Mesenchymal stem cell (in vitro differentiated cells and primary cell): ENCODE data around the gene ZSWIM4.

ENCODE experiments used
- DNase-seq: peaks from one replicate; pipeline ENCODE4 v3.0.0-alpha.2; 2013
- H2AFZ ChIP-seq: one replicate; pipeline ENCODE4 v1.6.1; 2013; ENCODE audit warnings: low read depth, mild to moderate bottlenecking, control low read depth, inconsistent platforms, low read length, moderate library complexity
- H2AK5ac ChIP-seq: 2 replicates; pipeline ENCODE4 v1.6.1; 2013; ENCODE audit warnings: low read length, moderate library complexity, mild to moderate bottlenecking, inconsistent platforms; ENCODE audit not compliant: severe bottlenecking
- H2BK120ac ChIP-seq: one replicate; pipeline ENCODE4 v1.6.1; 2013; ENCODE audit warnings: low read depth, mild to moderate bottlenecking, inconsistent platforms, low read length, moderate library complexity
- H2BK12ac ChIP-seq, 2 experiments: one replicate each; pipeline ENCODE4 v1.6.1; 2013; ENCODE audit warnings: inconsistent platforms in 2 of 2, low read length in 2 of 2, mild to moderate bottlenecking in 2 of 2, moderate library complexity in 2 of 2, control low read depth in 1 of 2
- H2BK15ac ChIP-seq: one replicate; pipeline ENCODE4 v1.6.1; 2013; ENCODE audit warnings: mild to moderate bottlenecking, low read depth, inconsistent platforms; ENCODE audit not compliant: poor library complexity, severe bottlenecking
- H2BK5ac ChIP-seq: 2 replicates; pipeline ENCODE4 v1.6.1; 2013; ENCODE audit warnings: low read depth, mild to moderate bottlenecking, low read length, control low read depth, inconsistent platforms; ENCODE audit not compliant: poor library complexity, severe bottlenecking
- H3K14ac ChIP-seq, 2 experiments: one replicate each; pipeline ENCODE4 v1.6.1; 2013; ENCODE audit warnings: inconsistent platforms in 2 of 2, low read length in 2 of 2, control low read depth in 1 of 2, mild to moderate bottlenecking in 1 of 2, moderate library complexity in 1 of 2
- H3K18ac ChIP-seq, 2 experiments: one replicate each; pipeline ENCODE4 v1.6.1; 2013; ENCODE audit warnings: inconsistent platforms in 2 of 2, low read length in 2 of 2, control low read depth in 1 of 2, low read depth in 1 of 2, mild to moderate bottlenecking in 1 of 2
- H3K23ac ChIP-seq, 2 experiments: one replicate each; pipeline ENCODE4 v1.6.1; 2013; ENCODE audit warnings: inconsistent platforms in 2 of 2, low read length in 2 of 2, mild to moderate bottlenecking in 2 of 2, moderate library complexity in 2 of 2, control low read depth in 1 of 2
- H3K27ac ChIP-seq: 2 replicates; pipeline ENCODE4 v1.5.1; 2013; ENCODE audit warnings: mild to moderate bottlenecking, moderate library complexity, low read length, control low read depth, inconsistent platforms; ENCODE audit not compliant: poor library complexity, severe bottlenecking
- H3K27me3 ChIP-seq, 2 experiments: 2 replicates each; pipeline versions ENCODE4 v1.6.1 to v1.7.0; 2013; ENCODE audit warnings: low read length in 2 of 2, mild to moderate bottlenecking in 2 of 2, moderate library complexity in 2 of 2, control low read depth in 1 of 2, inconsistent platforms in 1 of 2; ENCODE audit not compliant: control insufficient read depth in 1 of 2, insufficient read depth in 1 of 2
- H3K36me3 ChIP-seq, 2 experiments: 2 replicates each; pipeline versions ENCODE4 v1.6.1 to v1.7.0; 2013; ENCODE audit warnings: low read length in 2 of 2, control low read depth in 1 of 2, inconsistent platforms in 1 of 2, low read depth in 1 of 2, mild to moderate bottlenecking in 1 of 2; ENCODE audit not compliant: insufficient read depth in 2 of 2, control insufficient read depth in 1 of 2
- H3K4ac ChIP-seq, 2 experiments: one replicate each; pipeline ENCODE4 v1.6.1; 2013; ENCODE audit warnings: inconsistent platforms in 2 of 2, low read length in 2 of 2, mild to moderate bottlenecking in 2 of 2, moderate library complexity in 2 of 2, control low read depth in 1 of 2, low read depth in 1 of 2
- H3K4me1 ChIP-seq: 2 replicates; pipeline ENCODE4 v1.6.1; 2013; ENCODE audit warnings: low read depth, low read length, control low read depth; ENCODE audit not compliant: control insufficient read depth, insufficient read depth
- H3K4me2 ChIP-seq: 2 replicates; pipeline ENCODE4 v1.6.1; 2013; ENCODE audit warnings: low read length, mild to moderate bottlenecking, inconsistent platforms; ENCODE audit not compliant: poor library complexity, severe bottlenecking
- H3K4me3 ChIP-seq, 2 experiments: 2 replicates each; pipeline versions ENCODE4 v1.5.1 to v1.7.0; 2013; ENCODE audit warnings: low read length in 2 of 2, mild to moderate bottlenecking in 2 of 2, control low read depth in 1 of 2, low read depth in 1 of 2; ENCODE audit not compliant: insufficient read depth in 1 of 2
- H3K79me1 ChIP-seq: replicated peaks from 2 replicates; pipeline ENCODE4 v1.6.1; 2013; ENCODE audit warnings: mild to moderate bottlenecking, control low read depth, low read length, inconsistent platforms; ENCODE audit not compliant: poor library complexity, severe bottlenecking
- H3K9ac ChIP-seq: 2 replicates; pipeline ENCODE4 v1.7.0; 2013; ENCODE audit warnings: mild to moderate bottlenecking, low read length, moderate library complexity
- H3K9me3 ChIP-seq: 2 replicates; pipeline ENCODE4 v1.7.0; 2013; ENCODE audit warnings: mild to moderate bottlenecking, low read length; ENCODE audit not compliant: control insufficient read depth
- H4K8ac ChIP-seq: one replicate; pipeline ENCODE4 v1.6.1; 2013; ENCODE audit warnings: inconsistent platforms, mild to moderate bottlenecking, low read length, moderate library complexity
- H4K91ac ChIP-seq: one replicate; pipeline ENCODE4 v1.6.1; 2013; ENCODE audit warnings: mild to moderate bottlenecking, low read length, inconsistent platforms
- WGBS: methylation state at CpG from one replicate; pipeline ENCODE4 v1.1.7; 2013; ENCODE audit warnings: mixed read lengths; 5-methylcytosine and 5-hydroxymethylcytosine counted together

ZSWIM4 gene

DNA sequence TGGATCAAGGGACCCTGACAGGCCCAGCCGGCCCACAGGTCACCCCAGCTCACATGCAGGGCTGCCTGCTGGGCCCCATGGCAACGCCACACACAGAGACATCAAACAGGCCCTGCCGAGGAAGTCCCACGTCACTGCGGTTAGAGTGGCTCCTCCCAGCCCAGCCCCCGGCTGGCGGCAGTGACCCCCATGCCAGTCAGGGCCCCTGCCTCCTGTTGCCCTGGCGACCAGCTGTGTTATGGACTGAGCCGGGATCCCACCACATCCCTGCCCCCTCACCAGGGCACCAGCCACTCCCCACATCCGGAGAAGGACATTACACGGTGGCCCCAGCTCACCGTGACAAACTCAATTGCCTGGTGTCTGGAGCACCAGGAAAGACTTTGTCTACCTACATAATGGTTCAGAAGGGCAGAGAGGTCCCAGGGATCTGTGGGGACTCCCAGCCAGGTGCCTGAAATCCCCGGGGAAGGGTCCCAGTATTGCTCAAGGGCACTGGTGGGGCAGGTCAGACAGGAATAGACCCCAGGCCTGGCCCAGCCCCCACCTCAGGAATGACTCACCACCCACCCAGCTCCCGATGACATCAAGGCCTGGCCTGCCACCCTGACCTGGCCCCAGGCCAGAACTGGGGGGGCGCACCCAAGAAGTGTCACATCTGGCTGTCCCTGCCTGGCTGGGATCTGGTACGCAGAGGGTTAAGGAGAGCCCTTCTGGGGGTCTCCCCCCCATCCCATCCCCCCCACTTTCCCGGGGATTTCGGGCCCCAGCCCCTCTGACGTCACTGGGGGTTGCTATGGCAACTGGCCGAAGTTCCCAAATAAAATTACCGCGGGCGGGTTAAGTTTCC, 51.5 kb downstream of the ZSWIM4 start:
- Histone ChIP-seq H3K36me3 (no peaks in the 10 kb centered on the region), H3K18ac (peak overlapping the region; percentile 85 to 99), H2BK15ac (peak overlapping the region; percentile 94), H3K23ac (peak overlapping the region in 1 of 2 experiments; percentile 47), H2BK12ac (peak overlapping the region; percentile 98 to 100), H3K4ac (peak overlapping the region; percentile 97 to 100), H3K9me3 (no peaks in the 10 kb centered on the region), H3K79me1 (peaks cover 5% of the 10 kb centered on the region), H3K4me1 (peaks cover 53% of the 10 kb centered on the region), H3K4me3 (peak overlapping the region in 1 of 2 experiments; percentile 76), H3K14ac (peak overlapping the region in 1 of 2 experiments; percentile 74), H2AFZ (peak overlapping the region; percentile 36), H3K27ac (peak overlapping the region; percentile 99), H3K27me3 (no peaks in the 10 kb centered on the region), H4K91ac (peak overlapping the region; percentile 100), H3K4me2 (peak overlapping the region; percentile 84), H2BK5ac (peak overlapping the region; percentile 100), H2AK5ac (peak overlapping the region; percentile 98), H2BK120ac (peak overlapping the region; percentile 100), H4K8ac (peak overlapping the region; percentile 100), H3K9ac (peak overlapping the region; percentile 99)
- peak; percentile 99 for DNase-seq
- WGBS, result 1% methylated on average over 23 of the region's 23 CpGs

- Histone ChIP-seq H3K4me1 (peaks cover 59% of the 10 kb centered on the region), H3K4me2 (peak overlapping the region; percentile 84), H3K4ac (peak overlapping the region; percentile 97 to 100), H3K23ac (peak overlapping the region in 1 of 2 experiments; percentile 98), H3K27ac (peak overlapping the region; percentile 99), H3K14ac (peak overlapping the region in 1 of 2 experiments; percentile 94), H3K18ac (peak overlapping the region; percentile 85 to 99), H2BK12ac (peak overlapping the region; percentile 100), H4K91ac (peak overlapping the region; percentile 100), H3K36me3 (no peaks in the 10 kb centered on the region), H3K79me1 (peaks cover 5% of the 10 kb centered on the region), H2AFZ (peak overlapping the region; percentile 21), H2BK15ac (peak overlapping the region; percentile 94), H4K8ac (peak overlapping the region; percentile 100), H2BK5ac (peak overlapping the region; percentile 100), H3K27me3 (no peaks in the 10 kb centered on the region), H3K9me3 (no peaks in the 10 kb centered on the region), H2BK120ac (peak overlapping the region; percentile 100), H3K4me3 (peak overlapping the region; percentile 60 to 76), H2AK5ac (peak overlapping the region; percentile 94), H3K9ac (peak overlapping the region; percentile 99)
- WGBS, result under 1% methylated on average over 25 of the region's 47 CpGs
- DNase-seq, result peak; percentile 97
Observed at GRCh38 chr19:13847407-13848339, 52.4 kb downstream of the ZSWIM4 start.

DNA sequence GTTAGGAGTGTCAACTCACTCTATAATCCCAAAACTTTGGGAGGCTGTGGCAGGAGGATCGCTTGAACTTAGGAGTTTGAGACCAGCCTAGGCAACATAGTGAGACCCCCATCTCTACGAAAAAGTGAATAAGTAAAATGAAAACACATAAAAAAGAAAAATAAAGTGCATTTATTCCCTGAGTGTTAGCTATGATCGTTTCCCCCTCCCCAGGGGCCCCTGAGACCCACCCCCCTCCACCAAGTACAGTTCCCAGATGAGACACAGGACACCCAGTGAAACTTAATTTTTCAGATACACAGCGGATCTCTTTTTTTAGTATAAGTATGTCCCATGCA, 53.1 kb downstream of the ZSWIM4 start:
- 67% methylated on average over 1 of the region's 4 CpGs for WGBS

More for the DNA sequence above, 53.1 kb downstream of the ZSWIM4 start:
- peak overlapping the region; percentile 29 to 98 for H3K18ac ChIP-seq
- peak overlapping the region; percentile 38 to 93 for H2BK12ac ChIP-seq
- H2AFZ ChIP-seq, result no peak overlapping the region
- H4K91ac ChIP-seq, result no peak overlapping the region
- no peak overlapping the region for H3K4me3 ChIP-seq
- peak overlapping the region in 1 of 2 experiments; percentile 96 for H3K4ac ChIP-seq
- peak overlapping the region; percentile 21 for H2BK5ac ChIP-seq
- peaks cover 2% of the 10 kb centered on the region for H3K79me1 ChIP-seq
- H2AK5ac ChIP-seq, result peak overlapping the region; percentile 37
- H3K4me1 ChIP-seq, result peaks cover 58% of the 10 kb centered on the region
- H3K4me2 ChIP-seq, result no peak overlapping the region
- H2BK15ac ChIP-seq, result no peak overlapping the region
- H4K8ac ChIP-seq, result no peak overlapping the region
- H3K27ac ChIP-seq, result peak overlapping the region; percentile 88
- H3K14ac ChIP-seq, result no peak overlapping the region
- no peaks in the 10 kb centered on the region for H3K27me3 ChIP-seq
- H3K23ac ChIP-seq, result no peak overlapping the region
- no peak for DNase-seq
- H3K9me3 ChIP-seq, result no peaks in the 10 kb centered on the region
- H3K36me3 ChIP-seq, result no peaks in the 10 kb centered on the region
- H2BK120ac ChIP-seq, result no peak overlapping the region
- H3K9ac ChIP-seq, result peak overlapping the region; percentile 99
